B cell (primary cell): ENCODE results near the gene ANKS1B. TPM values are rescaled to one million over a fixed set of nuclear protein-coding genes. Genes with fewer than 3 reads are reported as not detected.

ENCODE experiments used
- ATAC-seq: fragments of 200-7000 bp; cut with Tn5 transposase; one replicate; pipeline ENCODE4 v1.10.0; 2021; ENCODE audit warnings: low read depth, mild to moderate bottlenecking, moderate number of reproducible peaks, moderate library complexity
- CTCF ChIA-PET: fragments of 350-600 bp; sonication (Branson Sonifier 250); formaldehyde crosslinking; loops from one replicate; lab custom pipeline; 2021; ENCODE audit warnings: antibody characterized with exemption, inconsistent platforms; lab: Charles Lee
- POLR2A ChIA-PET: fragments of 350-600 bp; sonication (Branson Sonifier 250); formaldehyde crosslinking; loops from one replicate; lab custom pipeline; 2021; ENCODE audit warnings: antibody characterized with exemption; lab: Charles Lee
- DNase-seq: peaks from one replicate; pipeline ENCODE4 v3.0.0; 2013
- H2AFZ ChIP-seq: 2 replicates; pipeline ENCODE4 v1.6.1; 2012; ENCODE audit warnings: mild to moderate bottlenecking, low read depth, low read length; ENCODE audit not compliant: insufficient read depth, poor library complexity, severe bottlenecking
- H3K27ac ChIP-seq, 2 donors: 1 replicate in 1 of 2; 2 replicates in 1 of 2; pipeline ENCODE4 v1.5.1; 2012 to 2013; ENCODE audit warnings: low read length in 2 of 2, mild to moderate bottlenecking in 2 of 2, moderate library complexity in 1 of 2
- H3K27me3 ChIP-seq, 4 experiments: fragments of 200-600 bp in 1 of 4; sonication (generic) in 1 of 4; replicated peaks in 1 of 4; 1 replicate in 2 of 4; 2 replicates in 2 of 4; pipeline versions ENCODE4 v1.6.1 to v1.7.0; 2013 to 2016; ENCODE audit warnings: low read length in 3 of 4, mild to moderate bottlenecking in 2 of 4, mixed read lengths in 1 of 4, moderate library complexity in 1 of 4; ENCODE audit not compliant: insufficient read depth in 4 of 4, control insufficient read depth in 3 of 4; ENCODE audit errors: control extremely low read depth in 1 of 4
- H3K36me3 ChIP-seq, 2 experiments: replicated peaks in 1 of 2; 1 replicate in 1 of 2; 2 replicates in 1 of 2; pipeline versions ENCODE4 v1.6.1 to v1.7.1; 2013; ENCODE audit warnings: low read length in 1 of 2; ENCODE audit not compliant: insufficient read depth in 2 of 2, control insufficient read depth in 1 of 2; ENCODE audit errors: control extremely low read depth in 1 of 2, extremely low read depth in 1 of 2
- H3K4me1 ChIP-seq, 2 donors: fragments of 200-600 bp in 1 of 2; sonication (generic) in 1 of 2; 1 replicate in 1 of 2; 2 replicates in 1 of 2; pipeline versions ENCODE4 v1.5.1 to v1.6.1; 2013 to 2017; ENCODE audit warnings: low read length in 2 of 2; ENCODE audit not compliant: control insufficient read depth in 2 of 2, insufficient read depth in 2 of 2
- H3K4me2 ChIP-seq: replicated peaks from 2 replicates; pipeline ENCODE3; 2012; ENCODE audit warnings: mild to moderate bottlenecking, low read depth, low read length; ENCODE audit not compliant: poor library complexity, severe bottlenecking
- H3K4me3 ChIP-seq, 5 experiments: fragments of 200-600 bp in 1 of 5; sonication (generic) in 1 of 5; 1 replicate in 3 of 5; 2 replicates in 2 of 5; pipeline versions ENCODE4 v1.5.1 to v1.7.0; 2011 to 2016; ENCODE audit warnings: low read length in 4 of 5, mild to moderate bottlenecking in 4 of 5, low read depth in 2 of 5, control low read depth in 1 of 5, moderate library complexity in 1 of 5; ENCODE audit not compliant: insufficient read depth in 1 of 5; ENCODE audit errors: control extremely low read depth in 1 of 5, extremely low read depth in 1 of 5
- H3K79me2 ChIP-seq: fragments of 200-600 bp; sonication (generic); one replicate; pipeline ENCODE4 v1.6.0; 2016; ENCODE audit warnings: low read length; ENCODE audit not compliant: control insufficient read depth, insufficient read depth
- H3K9ac ChIP-seq: fragments of 200-600 bp; sonication (generic); 2 replicates; pipeline ENCODE4 v1.6.1; 2017; ENCODE audit warnings: mild to moderate bottlenecking, low read length, moderate library complexity
- H3K9me3 ChIP-seq, 3 donors: one replicate each; pipeline versions ENCODE4 v1.6.1 to v1.7.1; 2013; ENCODE audit warnings: low read length in 2 of 3; ENCODE audit not compliant: control insufficient read depth in 2 of 3, insufficient read depth in 1 of 3; ENCODE audit errors: control extremely low read depth in 1 of 3
- H4K20me1 ChIP-seq: 2 replicates; pipeline ENCODE4 v1.6.0; 2012; ENCODE audit warnings: mild to moderate bottlenecking, low read length; ENCODE audit not compliant: insufficient read depth, control insufficient read depth, poor library complexity, severe bottlenecking
- H3K27ac Mint-ChIP-seq: one replicate; pipeline ENCODE4 v1.8.0; 2021; ENCODE audit warnings: mixed read lengths
- H3K27me3 Mint-ChIP-seq: one replicate; pipeline ENCODE4 v1.8.0; 2021; ENCODE audit warnings: mixed read lengths
- H3K4me1 Mint-ChIP-seq: one replicate; pipeline ENCODE4 v1.8.0; 2021; ENCODE audit warnings: mixed read lengths
- H3K4me3 Mint-ChIP-seq: one replicate; pipeline ENCODE4 v1.8.0; 2021; ENCODE audit warnings: mixed read lengths
- H3K9me3 Mint-ChIP-seq: one replicate; pipeline ENCODE4 v1.8.0; 2022; ENCODE audit warnings: mixed read lengths; ENCODE audit not compliant: insufficient read depth
- EZH2 ChIP-seq: IDR thresholded peaks from 2 replicates; pipeline ENCODE4 v1.6.1; 2012; ENCODE audit warnings: borderline replicate concordance, low read depth, mild to moderate bottlenecking, moderate library complexity, low read length; ENCODE audit not compliant: insufficient read depth, poor library complexity, severe bottlenecking
- WGBS: methylation state at CpG from one replicate; pipeline ENCODE4 v1.1.5; 2013; ENCODE audit warnings: missing lambda C conversion rate; ENCODE audit not compliant: insufficient coverage; 5-methylcytosine and 5-hydroxymethylcytosine counted together
- intact Hi-C: fragments of 100-400 bp; cut with micrococcal nuclease; formaldehyde crosslinking; loops from one replicate; pipeline ENCODE4 v1.10.0; 2022
- polyA plus RNA-seq: library from polyadenylated mRNA; depleted of rRNA; stranded (reverse); fragments of >200 nt; gene quantifications from 2 replicates; pipeline ENCODE4 v1.2.3, GENCODE V29; 2012
- total RNA-seq, 2 donors: library from RNA; stranded (reverse); fragments of 120-200 nt in 1 of 2; gene quantifications; 1 replicate in 1 of 2; 2 replicates in 1 of 2; pipeline versions ENCODE4 v1.2.3 to v1.2.4, GENCODE V29; 2013 to 2022
- TF ChIP-seq, protein P1 (sequence below): fragments of 200-600 bp; IDR thresholded peaks from one replicate; pipeline ENCODE4 v1.8.0; 2022; ENCODE audit warnings: antibody characterized with exemption, mild to moderate bottlenecking

Gene ANKS1B
- total and polyA plus RNA-seq, 2 donors (not counting 1 experiment from before 2014, with no cell fraction given), result not detected

DNA sequence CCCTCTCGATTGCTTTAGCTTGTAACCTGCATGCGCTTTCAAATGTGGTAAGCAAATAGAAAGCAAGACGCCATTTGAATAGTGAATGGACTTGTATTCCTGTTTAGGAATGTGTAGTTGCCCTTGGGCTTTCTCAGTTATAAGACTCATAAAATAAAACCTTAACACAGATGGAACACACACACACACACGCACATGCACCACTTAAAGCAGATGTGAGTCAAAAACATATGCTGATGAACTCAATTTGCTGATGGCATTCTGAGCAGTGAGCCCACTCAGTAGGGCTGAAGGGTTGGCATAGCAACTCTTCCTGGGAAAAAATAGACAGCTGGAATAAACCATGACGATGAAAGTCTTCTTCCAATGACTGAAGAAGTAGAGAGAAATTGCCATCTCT, 979.1 kb downstream of the ANKS1B start:
- no peak for DNase-seq
- Histone ChIP-seq H3K4me2 (no peak overlapping the region), H3K4me1 (no peaks in the 10 kb centered on the region), H3K27me3 (no peaks in the 10 kb centered on the region), H4K20me1 (no peaks in the 10 kb centered on the region), H3K9ac (no peak overlapping the region), H3K4me3 (no peak overlapping the region), H2AFZ (no peak overlapping the region), H3K36me3 (no peaks in the 10 kb centered on the region), H3K79me2 (no peaks in the 10 kb centered on the region), H3K27ac (no peak overlapping the region), H3K9me3 (no peaks in the 10 kb centered on the region)
- no CpG with 5 or more reads among the region's 5 CpGs for WGBS
- ATAC-seq, result no peak
- POLR2A ChIA-PET, result no interaction called here
- TF ChIP-seq, protein P1, sequence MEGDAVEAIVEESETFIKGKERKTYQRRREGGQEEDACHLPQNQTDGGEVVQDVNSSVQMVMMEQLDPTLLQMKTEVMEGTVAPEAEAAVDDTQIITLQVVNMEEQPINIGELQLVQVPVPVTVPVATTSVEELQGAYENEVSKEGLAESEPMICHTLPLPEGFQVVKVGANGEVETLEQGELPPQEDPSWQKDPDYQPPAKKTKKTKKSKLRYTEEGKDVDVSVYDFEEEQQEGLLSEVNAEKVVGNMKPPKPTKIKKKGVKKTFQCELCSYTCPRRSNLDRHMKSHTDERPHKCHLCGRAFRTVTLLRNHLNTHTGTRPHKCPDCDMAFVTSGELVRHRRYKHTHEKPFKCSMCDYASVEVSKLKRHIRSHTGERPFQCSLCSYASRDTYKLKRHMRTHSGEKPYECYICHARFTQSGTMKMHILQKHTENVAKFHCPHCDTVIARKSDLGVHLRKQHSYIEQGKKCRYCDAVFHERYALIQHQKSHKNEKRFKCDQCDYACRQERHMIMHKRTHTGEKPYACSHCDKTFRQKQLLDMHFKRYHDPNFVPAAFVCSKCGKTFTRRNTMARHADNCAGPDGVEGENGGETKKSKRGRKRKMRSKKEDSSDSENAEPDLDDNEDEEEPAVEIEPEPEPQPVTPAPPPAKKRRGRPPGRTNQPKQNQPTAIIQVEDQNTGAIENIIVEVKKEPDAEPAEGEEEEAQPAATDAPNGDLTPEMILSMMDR, result no peak
- TF ChIP-seq EZH2, result no peak
- H3K9me3 Mint-ChIP-seq, result no peaks in the 10 kb centered on the region
- no peak overlapping the region for H3K4me3 Mint-ChIP-seq
- H3K27ac Mint-ChIP-seq, result no peak overlapping the region
- peaks cover 10% of the 10 kb centered on the region for H3K27me3 Mint-ChIP-seq
- H3K4me1 Mint-ChIP-seq, result no peaks in the 10 kb centered on the region
- CTCF ChIA-PET, result no interaction called here
- intact Hi-C loops, result no loop called here

DNA sequence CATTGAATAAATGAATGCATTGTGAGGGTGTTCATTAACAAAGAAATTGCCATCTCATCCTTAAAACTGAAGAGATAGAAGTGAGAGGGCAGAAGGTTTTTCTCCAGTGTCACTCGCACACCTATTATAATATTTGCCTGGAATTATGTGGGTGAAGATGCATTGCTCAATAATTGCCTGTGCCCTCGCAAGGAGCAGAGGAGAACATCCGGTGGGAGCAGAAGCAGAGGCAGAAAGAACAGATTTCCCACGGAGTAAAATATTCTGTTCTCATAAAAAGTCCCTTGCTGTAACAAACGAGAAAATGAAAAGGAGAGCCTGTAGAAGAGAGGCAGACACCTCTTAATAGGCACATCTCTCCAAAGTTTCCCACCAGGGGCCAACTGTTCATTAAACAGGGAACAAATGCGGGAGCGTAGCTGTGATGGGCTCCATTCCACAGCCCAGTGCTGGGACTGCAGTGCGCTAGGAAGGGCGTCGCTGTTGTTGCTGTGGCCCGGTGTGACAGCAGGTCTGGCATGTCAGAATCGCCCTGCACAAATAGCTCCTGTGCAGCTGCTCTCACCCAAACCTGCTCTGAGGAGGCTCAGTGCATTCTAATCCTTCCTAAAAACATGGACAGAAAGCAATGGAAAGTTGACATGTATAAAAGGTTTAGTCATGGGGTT, 979.8 kb downstream of the ANKS1B start:
- intact Hi-C loops, result no loop called here
- WGBS, result 95% methylated on average over 10 of the region's 12 CpGs
- POLR2A ChIA-PET, result no interaction called here
- Mint-ChIP-seq H3K9me3 (no peaks in the 10 kb centered on the region), H3K27ac (no peak overlapping the region), H3K4me1 (no peaks in the 10 kb centered on the region), H3K4me3 (no peak overlapping the region), H3K27me3 (peaks cover 10% of the 10 kb centered on the region)
- Histone ChIP-seq H3K36me3 (no peaks in the 10 kb centered on the region), H3K9ac (no peak overlapping the region), H4K20me1 (no peaks in the 10 kb centered on the region), H3K4me1 (no peaks in the 10 kb centered on the region), H3K79me2 (no peaks in the 10 kb centered on the region), H3K4me2 (no peak overlapping the region), H3K27me3 (no peaks in the 10 kb centered on the region), H3K27ac (no peak overlapping the region), H2AFZ (no peak overlapping the region), H3K4me3 (no peak overlapping the region), H3K9me3 (no peaks in the 10 kb centered on the region)
- DNase-seq (no peak), ATAC-seq (no peak)
- CTCF ChIA-PET, result no interaction called here
- TF ChIP-seq, protein P1, result no peak
- TF ChIP-seq EZH2, result no peak
